ENCODE measurements around the gene FAM120AOS.
"Not testable (repeated sequence)": the region's sequence is repeated elsewhere in the genome, so short reads cannot be mapped to it uniquely, and the experiment has no call there.

The FAM120AOS gene

DNA sequence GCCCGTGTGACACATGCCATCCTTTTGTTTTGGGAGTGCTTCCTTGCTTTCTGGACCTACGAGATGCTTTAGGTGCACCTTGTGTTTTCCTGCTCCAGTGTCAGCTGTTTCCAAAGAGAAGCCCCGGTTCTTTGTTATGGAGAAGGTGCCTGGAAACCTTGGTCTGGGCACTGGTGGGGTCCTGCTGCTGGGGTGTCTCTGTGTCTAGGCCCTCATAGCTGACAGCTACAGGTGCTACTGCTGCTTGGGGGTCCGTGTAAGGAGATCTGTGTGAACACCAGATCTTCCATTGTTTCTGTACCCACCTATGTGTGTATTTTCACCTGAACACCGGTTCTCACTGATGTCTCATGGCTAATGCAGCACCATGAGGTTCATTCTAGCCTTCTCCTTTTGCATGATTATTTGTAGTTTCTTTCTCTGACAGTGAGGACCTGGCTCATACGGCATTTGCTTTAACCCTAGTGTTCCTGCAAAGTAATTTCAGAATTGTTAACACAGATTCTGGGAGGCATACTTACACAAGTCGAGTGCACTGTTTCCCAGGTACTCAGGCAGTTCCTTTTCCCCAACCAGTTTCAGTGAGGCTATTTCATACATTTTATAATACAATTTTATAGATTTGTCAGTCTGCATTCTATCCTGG, 13.2 kb upstream of the FAM120AOS start:
- no peak for FAIRE-seq

DNA sequence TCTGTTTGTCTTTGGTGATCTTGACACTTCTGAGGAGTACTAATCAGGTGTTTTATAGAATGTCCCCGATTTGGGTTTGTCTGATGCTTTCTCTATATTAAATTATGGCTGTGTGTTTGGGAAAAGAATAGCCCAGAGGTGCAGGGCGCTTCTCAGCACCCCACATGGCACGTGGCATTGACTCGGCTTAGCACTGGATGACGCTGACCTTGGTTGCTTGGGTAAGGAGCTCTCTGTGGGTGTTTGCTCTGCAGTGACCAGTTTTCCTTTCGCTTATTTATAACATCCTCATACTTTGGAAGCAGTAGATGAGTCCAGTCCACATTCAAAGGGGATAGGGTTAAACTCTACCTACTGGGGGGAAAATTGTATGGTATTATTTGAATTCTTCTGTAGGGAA, 12.5 kb upstream of the FAM120AOS start:
- FAIRE-seq: no peak

DNA sequence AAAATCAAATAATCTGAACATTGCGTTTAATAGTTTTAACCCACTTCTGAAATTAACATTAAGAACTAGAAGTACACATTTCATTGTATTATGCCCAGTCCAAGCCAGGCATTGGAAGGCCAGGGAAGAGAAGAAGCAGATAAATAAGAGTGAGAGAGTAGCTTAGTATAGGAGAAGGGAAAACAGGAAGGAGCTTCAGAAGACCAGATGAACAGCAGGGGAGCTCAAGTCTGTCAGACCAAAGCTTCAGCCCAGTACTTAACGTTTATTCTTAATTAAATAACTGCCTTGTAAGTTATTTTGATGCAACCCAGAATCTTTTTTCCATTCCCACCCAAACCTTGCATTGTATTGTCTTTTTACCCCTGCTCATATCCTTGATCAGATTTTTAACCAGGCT, 11.5 kb upstream of the FAM120AOS start:
- no peak for FAIRE-seq

DNA sequence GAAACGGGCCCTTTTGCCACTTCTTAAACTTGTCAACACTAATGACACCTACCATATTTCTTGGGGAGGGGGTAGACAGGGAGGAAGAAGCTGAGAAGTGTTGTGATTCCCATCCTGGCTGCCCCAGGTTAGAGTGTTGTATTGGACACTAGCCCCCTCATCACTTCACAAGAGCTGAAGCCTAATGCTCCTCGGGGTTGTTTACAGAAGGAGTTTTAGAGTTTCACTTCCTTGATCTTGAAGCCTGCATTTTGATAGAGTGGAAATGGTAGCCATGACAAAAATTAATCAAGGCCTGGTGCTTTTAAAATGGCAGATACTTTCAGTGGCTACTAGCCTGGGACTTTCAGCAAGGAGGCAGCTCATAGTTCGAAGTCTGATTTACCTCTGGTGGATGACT, 11.0 kb upstream of the FAM120AOS start:
- FAIRE-seq: no peak

DNA sequence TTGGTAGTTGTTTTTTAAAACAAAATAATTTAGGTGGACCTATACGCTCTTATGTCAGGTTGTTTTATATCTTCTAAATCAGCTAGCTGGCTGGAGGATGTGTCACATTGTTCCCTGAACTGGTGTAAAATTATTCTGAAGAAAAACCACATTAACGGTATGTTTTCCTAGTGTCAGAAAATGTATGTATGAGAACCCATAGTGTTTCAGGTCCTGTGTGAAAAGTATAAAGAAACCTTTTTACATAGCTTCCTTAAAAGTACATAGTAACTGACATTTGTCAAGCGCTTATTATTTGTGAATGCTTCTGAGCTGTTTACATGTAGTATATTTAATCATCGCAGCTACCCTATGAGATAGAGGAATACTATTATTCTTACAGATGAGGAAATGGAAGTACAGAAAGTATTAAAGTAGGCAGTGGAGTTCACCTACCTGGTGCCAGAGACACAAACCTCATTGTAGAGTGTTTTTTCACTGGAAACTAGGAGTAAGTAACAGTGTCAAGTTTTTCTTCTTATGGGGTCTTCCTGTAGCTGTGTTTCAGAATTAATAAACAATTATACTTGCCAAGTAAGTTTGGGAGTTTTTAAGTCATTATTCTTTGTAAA, 10.4 kb upstream of the FAM120AOS start:
- no peak for FAIRE-seq

DNA sequence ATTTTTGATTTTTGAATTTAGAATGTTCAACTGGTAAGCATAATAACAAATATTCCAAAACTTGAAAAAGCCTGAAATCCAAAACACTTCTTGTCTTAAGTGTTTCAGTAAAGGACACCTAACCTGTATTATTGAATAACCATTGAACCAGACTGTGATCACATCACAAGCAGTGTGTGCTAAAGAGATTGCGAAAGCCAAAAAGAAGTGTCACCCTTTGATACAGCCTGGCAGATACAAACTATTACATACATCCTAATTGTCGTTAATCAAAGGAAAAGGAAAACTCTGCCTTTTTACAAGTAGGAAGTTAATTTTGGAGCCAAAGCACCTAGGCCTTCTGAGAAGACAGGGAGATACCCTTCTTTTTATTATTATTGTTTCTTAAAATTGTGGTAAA, 8.4 kb upstream of the FAM120AOS start:
- no peak for FAIRE-seq

DNA sequence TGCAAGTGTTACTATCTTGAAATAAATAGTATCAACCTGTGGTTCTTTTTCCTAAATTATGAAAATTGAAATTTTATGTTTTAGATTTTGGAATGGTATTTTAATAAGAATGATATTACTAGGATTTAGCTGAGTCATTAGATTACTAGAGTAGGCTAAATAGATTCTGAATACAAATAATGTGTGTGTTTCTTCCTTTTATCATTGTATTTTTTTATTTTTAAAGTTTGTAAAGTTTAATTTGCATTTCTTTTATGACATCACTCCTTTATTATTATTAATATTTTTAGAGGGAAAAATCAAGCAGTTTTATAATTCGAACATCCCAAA, 8.0 kb upstream of the FAM120AOS start:
- no peak for FAIRE-seq

DNA sequence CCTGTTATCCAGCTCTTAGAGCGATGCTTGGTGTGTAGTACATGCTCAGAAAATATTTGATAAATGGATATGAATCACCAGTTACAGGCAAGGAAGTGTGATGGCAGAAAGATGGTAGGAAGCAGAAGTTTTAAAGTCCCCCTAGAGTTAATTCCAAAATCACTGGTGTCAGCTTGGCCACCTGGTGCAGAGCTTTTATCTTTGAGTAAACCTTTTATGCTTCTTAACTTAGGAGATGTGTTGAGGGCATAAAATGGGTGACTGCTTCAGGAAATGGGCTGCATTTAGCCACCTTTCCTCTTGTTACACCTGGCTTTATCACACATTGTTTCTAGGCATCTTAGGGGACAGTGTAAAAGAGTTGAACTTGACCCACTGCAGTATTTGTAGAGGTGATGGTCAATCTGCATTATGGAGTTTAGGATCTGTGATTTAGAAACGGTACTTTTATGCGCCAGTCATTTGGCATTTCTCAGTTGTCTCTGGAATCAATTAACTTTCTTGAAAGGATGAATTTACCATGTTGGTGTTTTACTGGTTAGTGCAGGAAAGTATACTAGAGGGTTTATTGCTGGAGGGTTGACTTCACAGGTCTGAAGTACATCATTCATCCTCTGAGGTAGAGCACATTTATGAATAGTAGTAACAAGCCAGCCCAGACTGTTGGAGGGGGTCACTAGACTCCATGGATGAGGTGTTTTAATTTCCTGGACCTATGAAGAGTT, 7.5 kb upstream of the FAM120AOS start:
- no peak for FAIRE-seq

DNA sequence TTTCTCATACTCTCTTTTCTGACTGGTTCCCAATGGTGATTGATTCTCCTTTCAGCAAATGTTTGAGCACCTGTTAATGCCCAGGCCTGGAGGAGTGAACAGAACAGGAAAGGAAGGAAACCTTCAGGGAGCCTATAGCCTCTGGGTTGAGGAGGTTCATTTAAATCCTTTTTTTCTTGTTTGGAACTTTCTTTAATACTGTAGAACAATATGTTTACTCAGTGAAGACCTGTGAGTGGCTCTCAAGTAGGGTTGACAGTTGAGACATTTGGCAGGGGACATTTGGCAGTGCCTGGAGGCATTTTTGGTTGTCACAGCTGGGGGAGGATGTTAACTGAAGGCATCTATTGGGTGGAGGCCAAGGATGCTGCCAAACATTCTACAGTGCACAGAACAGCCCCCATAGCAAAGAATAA, 6.1 kb upstream of the FAM120AOS start:
- no peak for FAIRE-seq

DNA sequence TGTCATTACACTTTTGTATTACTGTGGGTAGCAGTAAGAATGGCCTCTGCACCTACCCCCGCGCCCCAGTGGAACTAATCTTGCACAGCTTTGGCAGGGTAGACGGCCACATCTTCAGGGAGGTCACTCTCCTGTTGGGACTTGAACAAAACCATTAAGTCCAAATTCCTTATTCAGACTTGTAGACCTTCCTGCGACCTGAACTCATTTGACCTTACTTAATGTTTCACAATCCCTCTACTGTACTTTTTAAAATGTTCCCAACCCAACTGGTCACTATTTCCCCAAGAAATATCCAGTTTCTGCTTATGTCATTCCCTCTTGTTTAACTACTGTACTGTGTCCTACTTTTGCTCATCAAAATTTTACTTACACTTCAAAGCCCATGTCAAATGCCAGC, 5.3 kb upstream of the FAM120AOS start:
- FAIRE-seq: no peak

DNA sequence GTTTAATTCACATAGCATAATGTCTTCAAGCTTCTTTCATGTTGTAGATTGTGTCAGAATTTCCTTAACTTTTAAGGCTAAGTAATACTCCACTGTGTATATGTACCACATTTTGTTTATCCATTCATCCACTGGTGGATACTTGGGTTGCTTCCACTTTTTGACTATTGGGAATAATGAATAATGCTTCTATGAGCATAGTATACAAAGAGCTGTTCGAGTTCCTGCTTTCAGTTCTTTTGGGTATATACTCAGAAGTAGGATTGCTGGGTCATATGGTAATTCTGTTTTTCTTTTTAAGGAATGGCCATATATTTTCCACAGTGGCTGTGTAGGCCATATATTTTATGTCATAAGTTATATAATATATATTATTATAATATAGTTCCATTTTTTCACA, 3.6 kb upstream of the FAM120AOS start:
- FAIRE-seq: no peak

DNA sequence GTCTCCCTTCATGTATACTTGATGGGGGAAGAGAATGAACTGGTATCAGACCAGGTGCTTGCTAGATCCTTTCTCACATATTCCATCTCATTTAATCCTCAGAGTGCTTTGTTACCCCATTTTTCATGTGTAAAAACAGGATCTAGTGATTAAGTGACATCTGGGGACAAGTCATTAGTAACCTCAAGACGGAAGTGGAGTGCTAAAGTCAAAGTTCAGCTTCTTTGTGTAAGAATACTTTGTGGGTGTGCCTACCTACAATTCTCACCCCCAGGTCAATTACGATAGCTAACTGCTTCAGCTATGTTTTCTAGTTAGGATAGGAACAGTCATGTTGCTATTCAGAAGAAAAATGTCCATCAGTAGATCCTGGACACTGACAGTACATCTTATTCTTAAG, 3.1 kb upstream of the FAM120AOS start:
- FAIRE-seq: no peak

DNA sequence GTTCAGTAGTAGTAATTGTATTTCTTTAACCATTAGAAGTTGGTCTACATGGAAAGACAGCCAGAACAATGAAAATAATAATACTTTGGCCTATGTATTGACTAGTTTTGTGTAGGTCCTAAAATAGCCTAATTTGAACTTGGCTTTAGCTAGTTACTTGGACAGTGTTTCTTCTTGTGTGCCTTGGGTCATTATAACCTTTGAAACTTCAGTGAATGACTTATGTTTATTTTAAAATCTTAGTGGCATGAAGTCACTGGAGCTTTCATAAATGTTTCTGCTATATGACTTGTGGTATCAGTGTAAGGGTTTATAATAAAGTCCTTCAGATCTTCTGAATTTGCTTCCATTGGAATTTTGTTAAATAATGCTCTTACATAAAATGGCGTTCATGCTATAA, 2.6 kb upstream of the FAM120AOS start:
- no peak for FAIRE-seq

DNA sequence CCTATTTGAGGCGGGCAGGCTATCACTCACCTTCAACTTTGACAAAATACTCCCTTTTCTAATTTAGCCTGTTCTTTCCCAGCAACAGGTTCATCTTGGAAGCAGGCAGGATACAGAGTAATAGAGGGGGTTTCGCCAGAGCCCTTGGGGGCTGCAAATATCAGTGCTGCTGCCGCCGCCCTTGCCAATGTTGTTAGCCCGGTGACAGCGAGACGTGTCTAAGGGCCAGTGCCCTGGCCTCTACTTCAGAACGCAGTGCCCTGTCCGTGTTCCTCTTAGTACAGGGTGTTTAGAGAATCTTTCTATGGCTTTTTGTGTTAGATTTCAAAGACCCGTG, 703 bp downstream of the FAM120AOS start:
- FAIRE-seq: no peak

DNA sequence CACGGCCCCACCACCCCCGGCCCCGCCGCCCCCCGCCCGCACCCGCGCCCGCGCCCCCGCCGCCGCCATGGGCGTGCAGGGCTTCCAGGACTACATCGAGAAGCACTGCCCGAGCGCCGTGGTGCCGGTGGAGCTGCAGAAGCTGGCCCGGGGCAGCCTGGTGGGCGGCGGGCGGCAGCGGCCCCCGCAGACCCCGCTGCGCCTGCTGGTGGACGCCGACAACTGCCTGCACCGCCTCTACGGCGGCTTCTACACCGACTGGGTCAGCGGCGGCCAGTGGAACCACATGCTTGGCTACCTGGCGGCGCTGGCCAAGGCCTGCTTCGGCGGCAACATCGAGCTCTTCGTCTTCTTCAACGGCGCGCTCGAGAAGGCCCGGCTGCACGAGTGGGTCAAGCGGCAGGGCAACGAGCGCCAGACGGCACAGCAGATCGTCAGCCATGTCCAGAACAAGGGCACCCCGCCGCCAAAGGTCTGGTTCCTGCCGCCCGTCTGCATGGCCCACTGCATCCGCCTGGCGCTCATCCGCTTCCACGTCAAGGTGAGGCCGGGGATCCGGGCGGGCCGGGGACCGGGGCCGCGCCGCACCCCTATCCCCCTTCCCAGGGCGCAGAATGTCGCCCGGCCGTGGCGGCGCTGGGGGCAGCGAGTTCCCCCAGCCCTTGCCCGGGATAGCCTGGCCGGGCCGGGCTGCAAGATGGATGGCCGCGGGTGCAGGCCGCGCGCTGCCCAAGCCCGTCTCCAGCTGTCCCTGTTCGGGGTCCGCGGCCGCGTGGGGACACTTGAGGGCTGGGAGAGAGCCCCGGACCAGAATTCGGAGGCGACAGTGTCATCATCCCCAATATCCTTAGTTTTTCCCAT, 1.3 kb downstream of the FAM120AOS start:
- no peak for FAIRE-seq

DNA sequence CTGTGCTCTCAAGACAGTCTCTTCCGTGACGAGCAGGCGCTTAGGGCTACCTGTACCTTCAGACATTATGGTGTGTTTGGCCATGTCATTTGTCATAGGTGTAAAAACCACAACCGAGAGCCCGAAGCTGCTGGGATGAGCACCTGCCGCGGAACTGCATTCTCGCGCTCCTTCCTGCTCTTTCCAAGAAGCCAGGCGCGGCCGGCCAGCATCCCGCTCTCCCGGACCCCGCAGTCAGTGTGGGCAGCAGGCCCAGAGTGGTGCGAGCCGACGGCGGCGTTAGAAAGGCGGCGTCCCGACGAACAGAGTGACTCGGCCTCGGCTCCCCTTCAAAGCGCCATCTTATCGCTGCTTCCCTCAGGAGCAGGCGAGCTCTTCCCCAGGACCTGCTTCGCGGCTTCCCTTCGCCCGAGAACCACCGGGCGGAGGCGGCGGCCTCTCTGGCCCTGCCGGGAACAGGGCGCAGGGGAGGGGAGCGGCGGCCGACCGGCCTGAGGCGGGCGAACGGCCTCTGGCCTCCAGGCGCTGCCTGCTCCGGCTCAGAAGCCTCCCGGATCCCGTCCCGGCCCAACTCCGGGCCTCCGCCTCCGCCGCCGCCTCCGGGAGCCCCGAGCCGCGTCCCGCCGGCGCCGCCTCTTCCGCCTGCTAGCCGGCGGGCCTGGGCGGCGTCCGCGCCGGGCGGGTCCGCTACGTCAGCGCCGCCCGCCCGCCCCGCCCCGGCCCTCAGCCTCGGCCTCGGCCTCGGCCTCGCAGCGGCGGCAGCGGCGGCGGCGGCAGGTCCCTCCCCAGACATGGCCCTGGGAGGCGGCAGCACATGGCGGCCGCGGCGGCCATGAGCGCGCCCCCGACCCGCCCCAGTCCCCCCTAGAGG, 2.2 kb downstream of the FAM120AOS start, which contains the start of gene FAM120A:
TSS of gene FAM120A (plus strand) at position 741 of the 871 bp plus-strand sequence. CDS start 231 bp downstream, outside the sequence.
- FAIRE-seq: no peak

DNA sequence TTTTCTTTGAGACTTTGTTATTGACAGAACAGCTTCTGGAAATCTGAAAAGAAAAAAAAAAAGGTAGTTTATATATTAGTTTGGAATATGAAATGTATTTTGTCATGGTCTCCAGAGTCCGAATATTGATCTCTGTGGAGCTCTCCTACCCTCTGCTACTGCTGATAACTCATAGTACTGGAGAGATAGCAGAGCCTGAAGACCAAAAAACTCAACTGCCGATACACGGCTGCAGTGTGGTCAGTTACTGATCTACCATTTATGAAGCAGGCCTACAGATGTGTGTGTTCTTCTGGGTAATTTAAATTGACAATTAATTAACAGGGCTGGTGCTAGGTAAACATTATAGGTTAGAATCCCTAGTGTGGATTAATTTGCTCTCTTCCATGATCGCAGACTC, 5.7 kb downstream of the FAM120AOS start:
- no peak for FAIRE-seq

DNA sequence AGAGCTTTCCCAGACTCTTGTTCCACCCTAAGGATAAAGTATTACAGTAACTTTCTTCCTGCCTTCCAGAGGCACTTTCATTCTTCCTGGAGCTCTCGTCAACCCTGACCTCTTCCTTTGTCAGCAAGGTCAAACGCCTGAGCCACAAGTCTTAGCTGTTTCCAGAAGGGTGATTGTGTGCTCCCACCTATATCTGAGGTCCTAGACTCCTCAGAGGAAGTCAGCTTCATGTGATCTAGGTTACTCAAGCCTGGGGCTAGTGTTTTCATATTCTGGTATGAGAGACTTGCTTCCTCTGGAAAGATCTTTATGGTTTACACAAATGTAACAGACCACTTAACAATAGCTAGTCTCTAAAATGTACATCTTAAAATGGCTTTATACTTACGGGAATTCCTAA, 7.3 kb downstream of the FAM120AOS start:
- FAIRE-seq: no peak

DNA sequence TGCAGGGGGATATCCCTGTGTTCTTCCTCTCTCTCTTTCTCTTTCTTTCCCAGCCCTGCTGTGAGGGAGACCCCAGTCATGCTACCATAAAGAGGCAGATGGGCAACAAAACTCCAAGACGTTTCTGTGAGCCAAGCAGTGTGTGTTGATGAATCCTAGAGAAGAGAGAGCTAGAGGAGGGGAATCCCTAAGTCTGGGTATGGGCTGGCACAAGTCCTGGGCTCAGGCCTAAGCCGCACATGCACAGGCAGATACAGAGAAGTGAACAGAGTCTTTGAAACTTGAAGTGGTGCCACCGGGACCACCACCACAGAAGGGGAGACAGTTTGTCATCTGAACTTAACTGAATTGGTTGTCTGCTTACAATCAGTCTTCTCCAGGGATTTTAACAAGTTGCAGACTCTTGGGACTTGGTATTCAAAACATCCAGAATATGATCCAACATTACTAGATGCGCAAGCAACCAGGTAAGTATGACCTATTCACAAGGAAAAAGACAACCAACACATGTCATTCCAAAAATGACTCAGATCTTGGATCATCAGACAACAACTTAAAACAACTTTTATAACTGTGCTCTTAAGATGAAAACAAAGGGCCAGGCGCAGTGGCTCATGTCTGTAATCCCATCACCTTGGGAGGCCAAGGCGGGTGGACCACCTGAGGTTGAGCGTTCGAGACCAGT, 12.3 kb downstream of the FAM120AOS start:
- FAIRE-seq: no peak

DNA sequence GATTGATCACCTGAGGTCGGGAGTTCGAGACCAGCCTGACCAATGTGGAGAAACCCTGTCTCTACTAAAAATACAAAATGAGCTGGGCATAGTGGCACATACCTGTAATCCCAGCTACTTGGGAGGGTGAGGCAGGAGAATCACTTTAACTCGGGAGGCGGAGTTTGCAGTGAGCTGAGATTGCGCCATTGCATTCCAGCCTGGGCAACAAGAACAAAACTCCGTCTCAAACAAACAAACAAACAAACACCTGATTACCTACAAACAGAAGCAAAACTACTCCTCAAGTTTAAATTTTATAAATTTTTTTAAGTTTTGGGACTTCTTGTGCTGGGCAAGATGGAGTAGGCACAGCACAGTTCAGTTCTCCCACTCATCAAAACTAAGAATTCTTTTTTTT, 14.1 kb downstream of the FAM120AOS start:
- FAIRE-seq: not testable (repeated sequence)

DNA sequence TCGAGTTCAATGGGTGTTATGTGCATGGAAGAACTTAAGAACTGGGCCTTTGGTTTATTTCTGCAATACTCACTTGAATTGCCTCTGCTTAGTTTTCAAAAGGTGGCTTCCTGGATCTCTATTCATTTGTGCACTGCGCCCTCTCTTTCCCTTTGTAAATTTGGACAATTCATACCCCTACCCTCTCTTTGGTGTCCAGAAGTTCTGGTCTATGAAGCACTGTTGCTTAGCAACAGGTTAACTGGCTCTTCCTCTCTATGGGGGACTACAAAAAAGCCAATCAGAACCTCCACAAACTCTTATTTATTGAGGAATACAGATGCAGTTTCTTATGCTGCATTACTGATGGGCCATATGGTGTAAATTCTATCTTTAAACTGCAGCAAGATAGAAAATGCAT, 15.4 kb downstream of the FAM120AOS start:
- no peak for FAIRE-seq

All from A204.1 (cell line).